ENCODE data around the gene GABBR2. TPM values are rescaled to one million over a fixed set of nuclear protein-coding genes. Genes with fewer than 3 reads are reported as not detected.

Gene GABBR2
- total RNA-seq, 1 donor from 2014 or later: 0.24 TPM

- Histone ChIP-seq H3K4me3 (no peak overlapping the region), H3K9me3 (no peaks in the 10 kb centered on the region), H3K27ac (no peak overlapping the region), H3K36me3 (no peaks in the 10 kb centered on the region), H3K4me1 (no peaks in the 10 kb centered on the region), H3K27me3 (ENCODE audit: low read depth) (no peaks in the 10 kb centered on the region)
- ATAC-seq (no peak), DNase-seq (no peak)
- TF ChIP-seq CTCF (IDR thresholded peaks at IDR 0.05): no peak
- intact Hi-C loops (cut with DNase I): no loop called here
These were observed 35.1 kb downstream of the GABBR2 start for GRCh38 chr9:98673681-98674080.

GRCh38 chr9:98667005-98667640, 41.6 kb downstream of the GABBR2 start:
- Histone ChIP-seq H3K4me3 (no peak overlapping the region), H3K4me1 (no peaks in the 10 kb centered on the region), H3K9me3 (no peaks in the 10 kb centered on the region), H3K27me3 (ENCODE audit: low read depth) (peaks cover 4% of the 10 kb centered on the region), H3K36me3 (no peaks in the 10 kb centered on the region), H3K27ac (no peak overlapping the region)
- no peak for TF ChIP-seq CTCF (IDR thresholded peaks at IDR 0.05)
- ATAC-seq (peak in 1 of 2 donors; percentile 22), DNase-seq (no peak)
- intact Hi-C loops (cut with DNase I): no loop called here

GRCh38 chr9:98665501-98665900, 43.2 kb downstream of the GABBR2 start:
- H3K36me3 ChIP-seq: no peaks in the 10 kb centered on the region
- H3K4me3 ChIP-seq: no peak overlapping the region
- intact Hi-C loops (cut with DNase I): no loop called here
- H3K9me3 ChIP-seq: no peaks in the 10 kb centered on the region
- DNase-seq (no peak), ATAC-seq (no peak)
- H3K4me1 ChIP-seq: no peaks in the 10 kb centered on the region
- TF ChIP-seq CTCF (IDR thresholded peaks at IDR 0.05): no peak
- H3K27ac ChIP-seq: no peak overlapping the region
- peaks cover 4% of the 10 kb centered on the region for H3K27me3 ChIP-seq (ENCODE audit: low read depth)

- Histone ChIP-seq H3K9me3 (no peaks in the 10 kb centered on the region), H3K27ac (no peak overlapping the region), H3K36me3 (no peaks in the 10 kb centered on the region), H3K4me3 (no peak overlapping the region), H3K27me3 (ENCODE audit: low read depth) (no peaks in the 10 kb centered on the region), H3K4me1 (no peaks in the 10 kb centered on the region)
- DNase-seq (no peak), ATAC-seq (peak; percentile 15 to 21)
- TF ChIP-seq CTCF (IDR thresholded peaks at IDR 0.05): no peak
- intact Hi-C loops (cut with DNase I): no loop called here
These were observed 48.2 kb downstream of the GABBR2 start for GRCh38 chr9:98660541-98660940.

GRCh38 chr9:98658951-98659351, 49.8 kb downstream of the GABBR2 start:
- Histone ChIP-seq H3K27ac (no peak overlapping the region), H3K4me1 (no peaks in the 10 kb centered on the region), H3K27me3 (ENCODE audit: low read depth) (no peaks in the 10 kb centered on the region), H3K4me3 (no peak overlapping the region), H3K36me3 (no peaks in the 10 kb centered on the region), H3K9me3 (no peaks in the 10 kb centered on the region)
- TF ChIP-seq CTCF (IDR thresholded peaks at IDR 0.05): no peak
- ATAC-seq (no peak), DNase-seq (no peak)
- intact Hi-C loops (cut with DNase I): no loop called here

Measured in lower lobe of right lung (tissue), 2 donors.